Upper lobe of left lung (tissue), 4 donors: ENCODE results near the gene FRY.

Experiments
- CTCF ChIP-seq, 6 experiments: fragments of 450-650 bp in 4 of 6; fragments of 200-600 bp in 2 of 6; sonication (generic) in 2 of 6; IDR thresholded peaks; one replicate each; pipeline ENCODE4 v1.5.1; 2016 to 2019; ENCODE audit warnings: antibody characterized with exemption in 6 of 6
- POLR2A ChIP-seq, 4 donors: fragments of 450-650 bp; IDR thresholded peaks; one replicate each; pipeline ENCODE4 v1.5.1; 2016 to 2017; ENCODE audit warnings: antibody characterized with exemption in 4 of 4, mild to moderate bottlenecking in 2 of 4
- POLR2AphosphoS5 ChIP-seq, 2 donors: sonication (generic); formaldehyde crosslinking; IDR thresholded peaks; one replicate each; pipeline ENCODE4 v1.5.1; 2017; ENCODE audit warnings: antibody characterized with exemption in 2 of 2

- no peak for TF ChIP-seq CTCF (IDR thresholded peaks at IDR 0.05)
- no peak for TF ChIP-seq POLR2AphosphoS5 (IDR thresholded peaks at IDR 0.05)
- TF ChIP-seq POLR2A (IDR thresholded peaks at IDR 0.05) = no peak
Measured at GRCh38 chr13:32297206-32297605, 265.6 kb downstream of the FRY start.
